HuH-7 (cell line): ENCODE data around the gene LRRTM3.

Source experiments
- DNase-seq: peaks from one replicate; pipeline ENCODE4 v3.0.0; 2011; ENCODE audit warnings: low spot score

Gene LRRTM3

DNA sequence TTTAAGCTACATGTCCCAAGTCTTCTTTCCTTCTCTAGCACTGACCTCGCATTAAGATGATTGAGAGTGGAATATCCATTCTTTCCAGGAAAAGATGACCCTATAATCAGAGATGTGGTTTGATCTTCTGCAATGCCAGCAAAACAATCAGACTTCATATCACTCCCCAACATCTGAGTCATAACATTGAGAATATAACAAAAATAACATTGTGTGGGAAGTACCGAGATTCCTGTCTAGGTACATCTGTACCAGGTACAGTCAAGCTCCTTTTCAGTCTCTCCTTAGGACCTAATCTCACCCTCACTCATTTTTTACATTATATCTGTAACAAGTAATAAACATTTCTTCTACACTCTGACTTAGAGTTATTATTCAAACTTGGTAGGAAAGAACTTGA lies 201.6 kb downstream of the LRRTM3 start:
- DNase-seq, result no peak

GRCh38 chr10:67140641-67141040 lies 214.8 kb downstream of the LRRTM3 start:
- no peak for DNase-seq

- no peak for DNase-seq
Measured at GRCh38 chr10:67141300-67141699, 215.5 kb downstream of the LRRTM3 start.

GRCh38 chr10:67144530-67144929 lies 218.7 kb downstream of the LRRTM3 start:
- no peak for DNase-seq
